H54 (cell line): ENCODE data around the gene CCAR1.
"Not testable (repeated sequence)": the region's sequence is repeated elsewhere in the genome, so short reads cannot be mapped to it uniquely, and the experiment has no call there.

Source experiments
- DNase-seq: peaks from one replicate; pipeline ENCODE4 v3.0.0; 2011; ENCODE audit warnings: low spot score, mixed read lengths; ENCODE audit not compliant: insufficient read length
- FAIRE-seq: peaks from 3 replicates; lab custom pipeline; 2011; peaks lifted over from hg19 to GRCh38; lab: Jason Lieb, UNC
- POLR2A ChIP-seq: IDR thresholded peaks from 2 replicates; pipeline ENCODE4 v1.6.1; 2011; ENCODE audit warnings: low read depth, mild to moderate bottlenecking, low read length

CCAR1 gene

GRCh38 chr10:68792115-68792514, 71.1 kb downstream of the CCAR1 start:
- FAIRE-seq, result no peak
- DNase-seq, result no peak
- TF ChIP-seq POLR2A, result no peak

DNA sequence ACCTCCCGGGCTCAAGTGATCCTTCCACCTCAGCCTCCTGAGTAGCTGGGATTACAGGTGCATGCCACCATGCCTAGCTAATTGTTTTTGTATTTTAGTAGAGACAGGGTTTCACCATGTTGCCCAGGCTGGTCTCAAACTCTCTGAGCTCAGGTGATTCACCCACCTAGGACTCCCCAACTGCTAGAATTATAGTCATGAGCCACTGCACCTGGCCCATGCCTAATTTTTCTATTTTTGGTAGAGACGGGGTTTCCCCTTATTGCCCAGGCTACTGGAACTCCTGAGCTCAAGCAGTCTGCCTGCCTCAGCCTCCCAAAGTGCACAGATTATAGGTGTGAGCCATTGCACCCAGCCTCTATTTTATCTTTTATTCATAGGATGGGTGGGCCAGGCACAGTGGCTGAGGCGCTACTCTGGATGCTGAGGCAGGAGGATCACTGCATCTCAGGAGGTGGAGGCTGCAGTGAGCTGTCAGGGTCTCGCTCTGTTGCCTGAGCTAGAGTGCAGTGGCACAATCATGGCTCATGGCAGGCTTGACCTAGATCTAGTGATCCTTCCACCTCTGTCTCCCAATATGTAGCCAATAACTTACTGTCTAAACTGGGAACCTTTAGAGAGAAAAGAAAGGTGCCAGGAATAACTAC, 75.0 kb downstream of the CCAR1 start:
- DNase-seq (no peak), FAIRE-seq (no peak)
- no peak for TF ChIP-seq POLR2A

DNA sequence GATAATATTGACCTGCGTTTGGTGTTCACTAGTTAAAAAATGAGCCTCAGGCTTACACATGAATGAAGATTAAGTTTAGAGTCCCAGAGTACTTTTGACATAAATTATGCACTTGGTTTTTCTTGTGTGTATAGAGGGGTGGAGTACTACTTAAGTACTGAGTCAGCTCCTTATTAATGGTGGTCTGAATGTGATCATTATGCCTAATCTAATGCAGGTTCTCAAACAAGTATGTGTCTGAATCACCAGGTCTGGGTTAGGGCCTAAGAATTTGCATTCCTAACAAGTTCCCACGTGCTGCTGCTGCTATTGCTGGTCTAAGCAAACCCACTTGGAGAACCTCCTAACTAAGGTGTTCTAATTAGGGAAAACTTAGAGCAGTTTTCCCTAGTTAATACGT, 75.6 kb downstream of the CCAR1 start:
- TF ChIP-seq POLR2A, result no peak
- no peak for DNase-seq
- FAIRE-seq, result no peak

GRCh38 chr10:68800211-68800610, 79.2 kb downstream of the CCAR1 start:
- DNase-seq (no peak), FAIRE-seq (no peak)
- no peak for TF ChIP-seq POLR2A

GRCh38 chr10:68804692-68805091, 83.7 kb downstream of the CCAR1 start:
- TF ChIP-seq POLR2A, result no peak
- FAIRE-seq (no peak), DNase-seq (no peak)

GRCh38 chr10:68810830-68811229, 89.8 kb downstream of the CCAR1 start:
- not testable (repeated sequence) for DNase-seq, FAIRE-seq

- DNase-seq (no peak), FAIRE-seq (no peak)
- TF ChIP-seq POLR2A, result no peak
These were observed 90.4 kb downstream of the CCAR1 start for GRCh38 chr10:68811314-68812009.

GRCh38 chr10:68812420-68812819, 91.4 kb downstream of the CCAR1 start:
- FAIRE-seq (no peak), DNase-seq (no peak)
- TF ChIP-seq POLR2A, result no peak

DNA sequence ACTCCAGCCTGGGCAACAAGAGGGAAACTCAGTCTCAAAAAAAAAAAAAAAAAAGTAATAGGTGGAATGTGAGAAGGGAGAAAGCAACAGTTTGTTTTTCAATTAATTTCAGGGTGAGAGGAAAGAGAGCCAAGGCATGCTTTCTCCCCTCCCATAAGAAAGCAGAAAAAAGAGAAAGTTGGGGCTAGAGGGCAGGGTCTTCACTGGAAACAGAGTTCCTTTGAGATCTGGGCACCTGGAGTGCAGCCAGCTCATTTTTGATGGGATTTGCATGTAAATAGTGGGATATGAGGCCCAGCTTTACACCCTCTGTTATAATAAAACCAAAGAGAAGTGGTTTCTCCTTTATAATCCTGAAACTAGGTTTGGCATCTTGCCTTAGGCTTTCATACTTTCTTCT, 92.5 kb downstream of the CCAR1 start:
- DNase-seq (no peak), FAIRE-seq (no peak)
- TF ChIP-seq POLR2A, result no peak

DNA sequence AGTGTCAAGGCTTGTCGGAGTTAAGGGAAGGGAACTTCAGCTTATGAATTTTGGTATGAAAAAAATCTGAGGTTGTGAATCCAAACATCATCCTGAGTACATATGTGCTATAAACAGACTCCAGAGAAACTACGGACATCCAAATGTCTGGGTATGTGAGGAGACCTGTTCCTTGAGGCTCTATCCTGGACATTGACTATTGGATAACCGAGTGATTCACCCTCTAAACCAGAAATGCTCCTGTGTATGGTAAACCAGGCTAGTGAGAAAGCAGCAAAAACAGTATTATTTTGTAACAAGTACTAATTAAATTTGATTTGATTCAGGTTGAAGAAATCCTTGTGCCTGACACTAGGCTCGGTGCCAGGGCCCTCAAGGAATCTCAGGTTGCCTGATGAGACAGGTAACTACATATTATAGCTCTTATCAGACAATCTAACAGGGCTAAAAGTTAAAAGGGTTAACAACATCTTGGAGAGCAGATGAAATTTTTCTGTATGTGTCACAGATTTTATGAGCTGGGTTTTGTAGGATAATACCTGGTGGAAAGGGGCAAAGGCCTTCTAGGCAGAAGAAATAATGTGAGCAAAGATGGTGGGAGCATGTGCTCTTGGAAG, 95.9 kb downstream of the CCAR1 start:
- FAIRE-seq, result no peak
- TF ChIP-seq POLR2A, result no peak
- DNase-seq, result no peak

DNA sequence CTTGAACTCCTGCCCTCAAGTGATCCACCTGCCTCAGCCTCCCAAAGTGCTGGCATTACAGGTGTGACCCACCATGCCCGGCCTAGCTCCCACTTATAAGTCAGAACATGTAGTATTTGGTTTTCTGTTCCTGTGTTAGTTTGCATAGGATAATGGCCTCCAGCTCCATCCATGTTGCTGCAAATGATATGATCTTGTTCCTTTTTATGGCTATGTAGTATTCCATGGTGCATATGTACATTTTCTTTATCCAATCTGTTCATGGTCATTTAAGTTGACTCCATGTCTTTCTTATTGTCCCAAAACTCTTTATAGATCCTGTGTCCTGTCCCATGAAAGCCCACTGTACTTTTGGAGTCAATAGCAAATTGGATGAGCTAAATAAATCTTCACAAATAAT, 99.3 kb downstream of the CCAR1 start:
- not testable (repeated sequence) for DNase-seq, FAIRE-seq

GRCh38 chr10:68822626-68823025, 101.6 kb downstream of the CCAR1 start:
- not testable (repeated sequence) for DNase-seq, FAIRE-seq

- no peak for FAIRE-seq
- TF ChIP-seq POLR2A, result no peak
- DNase-seq, result peak; percentile 77
These were observed 105.9 kb downstream of the CCAR1 start, which contains the start of gene STOX1 for GRCh38 chr10:68826764-68827591. Gene STOX1 (plus strand): TSS chr10:68827531. CDS start chr10:68827624, 93 bp downstream.

GRCh38 chr10:68827592-68827959, 106.5 kb downstream of the CCAR1 start:
- FAIRE-seq, DNase-seq: not testable (repeated sequence)

GRCh38 chr10:68828083-68828601, 107.1 kb downstream of the CCAR1 start:
- not testable (repeated sequence) for FAIRE-seq, DNase-seq
